ENCODE measurements around the gene ZRANB3.

The ZRANB3 gene

GRCh38 chr2:135279209-135279608 lies 251.8 kb downstream of the ZRANB3 start:
- CTCF ChIA-PET, result interaction anchor here (0.7 kb wide), 1 partner anchor 236 kb away, joined by 3 read pairs; no protein-coding TSS in a partner anchor

GRCh38 chr2:135276525-135276924 lies 254.5 kb downstream of the ZRANB3 start:
- Histone ChIP-seq H3K9me3 (ENCODE audit: control insufficient read depth, insufficient read depth, low read depth, low read length) (no peaks in the 10 kb centered on the region), H3K27ac (ENCODE audit: extremely low read depth, low read depth, low read length) (no peak overlapping the region), H3K4me1 (ENCODE audit: control insufficient read depth, insufficient read depth, low read length) (0 out of 2 replicates have a peak, but pooled peaks cover 2% of the 10 kb centered on the region), H3K36me3 (ENCODE audit: control insufficient read depth in 2 of 2, insufficient read depth in 1 of 2, low read length in 2 of 2) (no peaks in the 10 kb centered on the region), H3K4me3 (ENCODE audit: low read depth, low read length) (no peak overlapping the region)
- ChIA-PET CTCF (no interaction called here), POLR2A (no interaction called here)
- TF ChIP-seq PBX3 (CRISPR knock-in tag; IDR thresholded peaks at IDR 0.05), result no peak
- TF ChIP-seq ZNF223 (tag by site-specific recombination; IDR thresholded peaks at IDR 0.05), result no peak
- no peak for TF ChIP-seq ZNF548 (tag by site-specific recombination; IDR thresholded peaks at IDR 0.05)
- TF ChIP-seq ZNF302 (tag by site-specific recombination; IDR thresholded peaks at IDR 0.05; ENCODE audit: low read depth), result no peak
- TF ChIP-seq ZNF580 (tag by site-specific recombination; IDR thresholded peaks at IDR 0.05), result no peak
- TF ChIP-seq ZNF585B (tag by site-specific recombination; IDR thresholded peaks at IDR 0.05), result no peak
- no peak for TF ChIP-seq ZBTB1 (tag by site-specific recombination; IDR thresholded peaks at IDR 0.05)
- no peak for TF ChIP-seq ZNF664 (tag by site-specific recombination; IDR thresholded peaks at IDR 0.05)
- TF ChIP-seq GFI1B (tag by site-specific recombination; IDR thresholded peaks at IDR 0.05), result no peak
- TF ChIP-seq ZNF555 (tag by site-specific recombination; conservative IDR thresholded peaks at IDR 0.05), result no peak
- no peak for TF ChIP-seq ZNF707 (tag by site-specific recombination; IDR thresholded peaks at IDR 0.05)
- no peak for TF ChIP-seq ZNF416 (tag by site-specific recombination; IDR thresholded peaks at IDR 0.05)

More at GRCh38 chr2:135279209-135279608, 251.8 kb downstream of the ZRANB3 start:
- Histone ChIP-seq H3K9me3 (ENCODE audit: control insufficient read depth, insufficient read depth, low read depth, low read length) (no peaks in the 10 kb centered on the region), H3K27ac (ENCODE audit: extremely low read depth, low read depth, low read length) (no peak overlapping the region), H3K4me3 (ENCODE audit: low read depth, low read length) (no peak overlapping the region), H3K4me1 (ENCODE audit: control insufficient read depth, insufficient read depth, low read length) (0 out of 2 replicates have a peak, but pooled peaks cover 2% of the 10 kb centered on the region), H3K36me3 (ENCODE audit: control insufficient read depth in 2 of 2, insufficient read depth in 1 of 2, low read length in 2 of 2) (no peaks in the 10 kb centered on the region)
- POLR2A ChIA-PET, result no interaction called here
- TF ChIP-seq ZNF621 (tag by site-specific recombination; IDR thresholded peaks at IDR 0.05) (no peak), KLF16 (tag by site-specific recombination; IDR thresholded peaks at IDR 0.05) (no peak), KLF8 (tag by site-specific recombination; IDR thresholded peaks at IDR 0.05) (no peak), ZNF184 (tag by site-specific recombination; IDR thresholded peaks at IDR 0.05) (no peak)

- Histone ChIP-seq H3K4me3 (ENCODE audit: low read depth, low read length) (no peak overlapping the region), H3K9me3 (ENCODE audit: control insufficient read depth, insufficient read depth, low read depth, low read length) (no peaks in the 10 kb centered on the region), H3K36me3 (ENCODE audit: control insufficient read depth in 2 of 2, insufficient read depth in 1 of 2, low read length in 2 of 2) (peaks cover 0 to 4% of the 10 kb centered on the region in 2 experiments; a peak in 1 of 3 replicates), H3K4me1 (ENCODE audit: control insufficient read depth, insufficient read depth, low read length) (no peaks in the 10 kb centered on the region), H3K27ac (ENCODE audit: extremely low read depth, low read depth, low read length) (no peak overlapping the region)
- ChIA-PET POLR2A (no interaction called here), CTCF (interaction anchor here (0.6 kb wide), 1 partner anchor 331 kb away, joined by 4 read pairs; no protein-coding TSS in a partner anchor)
- TF ChIP-seq ZNF223 (tag by site-specific recombination; IDR thresholded peaks at IDR 0.05) (no peak), ZNF561 (tag by site-specific recombination; IDR thresholded peaks at IDR 0.05; ENCODE audit: borderline replicate concordance) (no peak), PRDM2 (tag by site-specific recombination; IDR thresholded peaks at IDR 0.05; ENCODE audit: borderline replicate concordance) (no peak), ZNF274 (IDR thresholded peaks at IDR 0.05; ENCODE audit: low read length) (no peak), ZNF274 (tag by site-specific recombination; IDR thresholded peaks at IDR 0.05; ENCODE audit: borderline replicate concordance) (no peak), PATZ1 (tag by site-specific recombination; IDR thresholded peaks at IDR 0.05) (no peak), HOXD13 (CRISPR knock-in tag; IDR thresholded peaks at IDR 0.05; ENCODE audit: borderline replicate concordance) (no peak)
Observed at GRCh38 chr2:135271006-135271405, 260.0 kb downstream of the ZRANB3 start.
